Activated effector memory CD4-positive, alpha-beta T cell treated with Interleukin-2 at 50 U/mL for 16 hours (primary cell): ENCODE data around the gene SLC10A7.
A peak's percentile ranks its signal among the peaks of the same experiment; 100 is the strongest.

Experiments
- DNase-seq: peaks from one replicate; pipeline ENCODE4 v3.0.0-alpha.2; 2020

Gene SLC10A7

DNA sequence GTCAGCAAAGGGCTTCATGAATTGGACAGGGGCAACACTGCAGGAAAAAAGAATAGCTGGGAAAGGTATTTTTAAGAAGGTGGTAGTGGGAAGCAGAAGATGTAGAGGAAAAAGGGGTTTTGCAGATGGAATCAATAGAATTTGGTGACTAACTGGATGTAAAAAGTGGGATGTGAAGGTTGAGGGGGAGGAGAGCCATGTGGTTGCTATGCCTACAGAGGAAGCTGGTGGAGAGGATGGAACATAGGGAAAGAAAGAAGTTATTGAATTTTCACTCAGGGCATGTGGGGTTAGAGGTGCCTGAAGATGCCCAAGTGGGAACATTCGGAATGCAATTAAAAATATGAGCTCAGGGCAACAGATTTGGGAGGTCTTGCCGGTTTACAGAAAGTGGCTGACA, 274.4 kb downstream of the SLC10A7 start:
- DNase-seq: no peak

- DNase-seq: no peak
Measured at GRCh38 chr4:146246381-146246780, 275.4 kb downstream of the SLC10A7 start.

GRCh38 chr4:146245850-146246249, 275.9 kb downstream of the SLC10A7 start:
- no peak for DNase-seq

GRCh38 chr4:146245246-146245645, 276.5 kb downstream of the SLC10A7 start:
- DNase-seq: no peak

DNA sequence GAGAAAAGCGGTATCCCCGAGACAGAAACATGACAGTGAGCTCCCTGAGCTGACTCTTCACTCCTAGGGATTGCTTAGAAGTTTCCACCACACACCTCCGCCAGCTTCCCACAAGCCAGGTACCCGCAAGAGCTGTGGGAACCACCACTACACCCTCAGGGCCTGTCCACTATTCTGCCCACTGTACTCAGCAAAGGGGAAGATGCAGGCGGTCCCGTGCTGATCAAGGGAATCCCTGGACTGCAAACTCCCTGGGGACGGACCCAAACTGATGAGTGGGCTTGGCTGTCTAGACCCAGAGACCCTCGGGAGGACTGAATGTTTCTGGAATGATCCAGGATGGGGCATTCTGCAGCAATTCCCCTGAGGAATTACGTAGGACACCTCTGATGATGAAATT, 277.2 kb downstream of the SLC10A7 start:
- DNase-seq: no peak

GRCh38 chr4:146243883-146244277, 277.9 kb downstream of the SLC10A7 start:
- DNase-seq: no peak

DNA sequence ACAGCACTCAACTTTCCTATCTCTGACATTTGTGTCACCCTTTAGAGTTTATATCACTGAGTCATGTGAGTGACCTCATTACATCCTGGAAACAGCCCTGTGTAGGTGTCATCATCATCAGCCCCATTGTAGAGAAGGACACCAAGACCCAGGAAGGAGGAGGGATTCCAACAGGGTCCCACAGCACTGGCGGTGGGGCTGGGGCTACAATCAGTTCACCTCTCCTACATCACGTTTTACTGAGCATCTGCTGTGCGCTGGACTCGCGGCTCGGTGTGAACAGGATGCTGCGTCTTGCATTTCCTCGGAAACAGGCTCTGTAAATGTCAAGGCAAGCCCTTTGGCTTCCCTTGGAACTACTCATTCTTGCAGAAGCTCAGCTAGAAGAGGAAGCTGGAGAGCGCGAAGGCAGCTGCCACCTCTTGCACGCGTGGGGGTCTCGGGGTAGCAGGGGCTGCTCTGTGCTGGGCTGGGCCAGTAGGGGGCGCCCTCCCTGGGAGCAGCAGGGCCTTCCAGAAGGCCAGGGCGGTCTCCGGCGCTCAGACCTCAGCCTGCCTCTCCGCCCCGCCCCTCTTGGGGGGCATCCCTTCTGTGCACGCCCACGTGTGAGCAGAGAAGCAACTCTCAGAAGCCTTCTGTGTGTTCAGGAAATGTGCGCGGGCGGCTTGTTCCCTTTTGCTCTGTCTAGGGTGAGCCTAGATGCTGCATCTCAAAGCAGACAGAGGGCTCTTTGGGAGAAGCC, 278.4 kb downstream of the SLC10A7 start:
- DNase-seq: peak; percentile 13

DNA sequence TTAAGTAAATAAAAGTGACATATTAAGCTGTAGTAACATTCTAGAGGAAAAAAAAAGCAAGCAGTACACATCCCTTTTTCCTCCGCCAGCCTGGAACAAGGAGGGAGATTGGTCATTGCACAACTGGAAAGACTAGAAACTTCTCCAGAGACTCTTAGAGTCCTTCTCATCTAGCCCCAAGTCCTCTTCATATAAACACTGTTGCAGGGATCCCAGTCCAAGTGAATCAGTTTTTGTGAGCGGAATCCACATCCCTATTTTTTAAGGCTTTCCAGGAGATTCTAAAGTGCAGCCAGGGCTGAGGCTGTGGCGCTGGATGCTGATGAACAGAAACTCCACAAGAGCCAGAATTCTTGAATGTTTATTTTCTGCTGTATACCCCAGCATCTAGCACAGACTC, 283.6 kb downstream of the SLC10A7 start:
- DNase-seq: no peak

DNA sequence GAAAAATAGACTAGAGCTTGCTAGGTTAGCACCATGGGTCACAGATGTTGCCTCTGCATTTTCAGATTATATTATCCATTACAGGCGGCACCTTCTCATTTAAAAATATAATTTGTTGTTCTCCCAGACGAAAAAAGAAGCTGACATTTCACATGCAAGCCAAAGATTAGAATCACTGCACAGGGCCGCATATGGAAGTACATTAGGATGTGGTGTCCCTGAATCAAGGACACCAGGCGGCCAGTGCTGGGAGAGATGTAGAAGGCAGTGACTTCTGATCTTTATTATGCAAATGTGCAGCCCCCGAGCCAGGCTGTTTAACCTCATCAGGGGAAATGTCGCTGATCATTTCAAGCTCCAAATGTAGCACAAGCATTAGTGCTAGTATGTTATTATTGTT, 284.6 kb downstream of the SLC10A7 start:
- no peak for DNase-seq

DNA sequence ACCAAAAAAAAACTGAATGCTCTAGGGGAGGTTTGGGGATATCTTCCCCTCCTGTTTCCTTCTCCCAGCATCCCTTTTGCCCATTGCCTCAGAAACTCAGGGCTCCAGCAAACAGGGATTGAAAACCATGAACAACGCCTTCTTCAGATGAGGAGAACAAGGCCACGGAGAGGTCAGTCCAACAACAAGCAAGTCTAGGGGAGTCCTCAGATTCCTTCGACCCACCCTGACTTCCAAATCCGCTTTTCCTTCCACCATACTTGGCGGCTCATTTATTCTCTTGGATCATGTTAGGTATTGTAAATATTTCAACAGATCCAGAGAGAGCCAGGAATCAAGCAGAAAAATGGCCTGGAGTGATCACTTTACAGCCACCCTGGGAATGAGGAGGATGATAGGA, 285.5 kb downstream of the SLC10A7 start:
- no peak for DNase-seq

- DNase-seq: no peak
Measured at GRCh38 chr4:146235654-146236177, 286.0 kb downstream of the SLC10A7 start.

DNA sequence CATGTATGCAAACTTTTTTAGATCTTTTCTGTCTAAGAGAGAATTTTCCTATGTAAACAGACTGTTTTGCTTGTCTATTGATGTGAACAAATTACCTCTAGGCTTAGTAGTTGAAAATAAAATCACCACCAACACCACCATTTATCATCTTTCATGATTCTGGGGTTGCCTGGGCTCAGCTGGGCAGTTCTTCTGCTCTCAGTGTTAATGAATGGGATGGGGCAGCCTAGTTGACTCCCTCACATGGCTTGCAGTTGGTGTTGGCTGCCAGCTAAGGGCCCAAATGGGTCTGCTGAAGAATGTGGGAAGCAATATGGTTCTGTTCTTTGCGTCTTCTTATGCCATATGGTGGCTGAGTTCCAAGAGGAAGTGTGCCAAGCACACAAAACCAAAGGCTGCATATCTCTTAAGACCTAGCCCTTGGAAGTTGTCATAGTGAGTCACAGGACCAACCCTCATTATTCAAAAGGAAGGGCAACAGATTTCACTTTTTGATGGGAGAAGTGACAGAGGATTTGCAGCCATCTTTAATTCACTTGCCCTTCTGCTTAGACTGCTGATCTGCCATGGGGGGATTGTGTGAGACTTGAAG, 289.5 kb downstream of the SLC10A7 start:
- DNase-seq: no peak

DNA sequence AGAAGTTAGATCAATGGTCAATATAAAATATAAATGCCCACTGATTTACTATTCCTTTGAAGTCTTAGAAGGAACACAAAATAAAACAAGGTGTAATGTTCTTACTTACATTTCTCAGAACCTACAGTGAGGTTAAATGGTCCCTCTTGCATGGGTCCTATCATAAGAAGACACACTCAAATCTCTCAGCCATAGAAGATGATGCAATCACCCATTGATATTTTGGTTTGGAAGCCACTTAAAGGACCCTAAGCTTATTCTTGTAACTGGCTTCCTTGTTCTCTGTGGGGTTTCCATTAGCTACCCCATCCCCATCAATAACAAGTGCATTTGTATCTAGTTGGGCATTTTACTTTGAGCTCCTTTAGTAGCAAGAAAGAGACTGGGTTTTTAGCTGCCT, 292.3 kb downstream of the SLC10A7 start:
- no peak for DNase-seq

DNA sequence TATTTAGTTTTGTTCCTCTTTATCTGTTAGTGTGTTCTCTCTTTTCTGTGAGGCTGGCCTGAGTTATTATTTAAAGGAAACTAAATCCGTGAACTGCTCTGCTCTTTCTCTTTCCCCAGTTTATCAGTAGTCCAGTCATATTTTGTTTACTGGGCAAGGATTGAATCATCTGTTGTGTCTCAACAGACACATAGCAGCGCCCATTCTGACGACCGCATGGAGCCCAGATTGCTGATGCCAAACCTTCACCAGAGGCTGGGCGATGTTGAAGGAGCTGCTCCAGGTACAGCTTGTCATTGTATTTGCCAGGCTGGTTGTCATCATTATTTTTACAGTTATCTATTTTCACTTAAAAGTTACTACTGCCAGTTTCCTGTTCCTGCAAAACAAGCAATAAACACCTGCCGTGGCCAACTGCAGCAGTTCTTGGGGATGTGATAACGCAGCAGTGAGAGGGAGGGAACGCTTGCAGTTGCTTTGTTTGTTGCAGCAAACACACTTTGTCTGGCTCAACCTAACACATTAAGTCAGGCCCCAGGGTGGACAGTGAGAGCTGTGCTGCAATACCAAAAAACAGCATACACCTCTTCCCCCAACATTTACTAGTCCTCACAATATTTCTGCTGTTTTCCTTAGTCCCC, 297.3 kb downstream of the SLC10A7 start:
- DNase-seq: no peak

GRCh38 chr4:146222313-146222712, 299.4 kb downstream of the SLC10A7 start:
- no peak for DNase-seq

GRCh38 chr4:146214238-146214637, 307.5 kb downstream of the SLC10A7 start, which contains the start of gene REELD1:
Gene REELD1, plus strand, starts transcription at chr4:146214538. Its CDS starts 2,415 bp downstream, at chr4:146216953.
- DNase-seq: no peak

- no peak for DNase-seq
Measured at GRCh38 chr4:146212781-146213180, 309.0 kb downstream of the SLC10A7 start.

GRCh38 chr4:146211440-146211839, 310.3 kb downstream of the SLC10A7 start:
- no peak for DNase-seq

DNA sequence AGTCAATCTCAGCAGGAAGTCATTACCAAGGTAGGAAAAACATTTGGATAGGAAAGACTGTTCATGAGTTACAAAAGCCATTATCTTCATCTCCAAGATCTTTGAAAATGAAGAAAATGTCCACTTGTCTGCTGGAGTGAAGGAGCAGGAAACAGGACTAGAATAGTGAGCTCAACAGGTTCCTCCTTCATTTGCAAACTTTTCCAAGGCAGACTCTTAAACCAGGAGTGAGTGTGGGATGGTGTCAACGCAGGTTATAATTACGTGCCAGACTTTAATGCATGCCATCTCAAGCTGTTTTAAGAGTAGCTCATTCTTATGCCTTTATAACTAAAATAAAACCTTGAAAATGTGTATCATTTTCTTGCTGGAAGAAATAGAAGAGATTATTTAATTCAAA, 310.9 kb downstream of the SLC10A7 start:
- DNase-seq: no peak

DNA sequence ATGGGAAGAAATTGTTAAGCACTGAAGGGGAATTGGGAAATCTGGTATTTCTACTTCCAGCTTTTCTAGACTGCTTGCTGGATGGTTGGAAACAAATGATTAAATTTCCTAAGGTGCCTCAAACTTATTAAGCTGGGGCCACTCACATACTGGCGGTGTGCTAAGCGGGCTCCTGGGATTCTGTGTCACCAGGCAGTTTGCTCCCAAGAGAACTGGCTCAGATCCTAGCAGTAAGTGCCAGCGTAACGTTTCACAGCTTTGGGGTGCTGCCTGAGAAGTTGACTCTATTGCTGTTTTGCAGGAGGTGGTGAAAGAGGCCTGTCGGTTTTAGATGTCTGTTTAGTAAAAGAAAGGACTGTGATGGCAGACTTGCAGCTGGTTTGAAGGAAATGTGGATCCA, 314.3 kb downstream of the SLC10A7 start:
- DNase-seq: no peak
